Stimulated activated memory B cell treated with anti-CD40 and anti-IgM and Interleukin-4, amounts not matched to agents 10 μg/mL and 1 μg/mL and 100 μg/mL, for 72 hours (primary cell): ENCODE measurements around the gene CDC20B.
A peak's percentile ranks its signal among the peaks of the same experiment; 100 is the strongest.

Source experiments
- ATAC-seq: fragments of 150-1000 bp; cut with Tn5 transposase; 2 replicates; pipeline ENCODE4 v1.10.0; 2021
- H3K27ac Mint-ChIP-seq: one replicate; pipeline ENCODE4 v1.8.0; 2022; ENCODE audit warnings: mild to moderate bottlenecking, mixed read lengths
- H3K27me3 Mint-ChIP-seq: one replicate; pipeline ENCODE4 v1.8.0; 2022; ENCODE audit warnings: mixed read lengths
- H3K36me3 Mint-ChIP-seq: one replicate; pipeline ENCODE4 v1.8.0; 2022; ENCODE audit warnings: mixed read lengths
- H3K4me1 Mint-ChIP-seq: one replicate; pipeline ENCODE4 v1.8.0; 2022; ENCODE audit warnings: mixed read lengths
- H3K4me3 Mint-ChIP-seq: one replicate; pipeline ENCODE4 v1.8.0; 2022; ENCODE audit warnings: mild to moderate bottlenecking, moderate library complexity, mixed read lengths
- H3K9me3 Mint-ChIP-seq: one replicate; pipeline ENCODE4 v1.8.0; 2022; ENCODE audit warnings: mixed read lengths

CDC20B gene

GRCh38 chr5:55175781-55176175, 2.8 kb upstream of the CDC20B start:
- no peak for ATAC-seq
- no peaks in the 10 kb centered on the region for H3K36me3 Mint-ChIP-seq
- peaks cover 36% of the 10 kb centered on the region for H3K4me1 Mint-ChIP-seq
- H3K4me3 Mint-ChIP-seq = peak overlapping the region; percentile 52
- H3K27ac Mint-ChIP-seq = no peak overlapping the region
- H3K27me3 Mint-ChIP-seq = peaks cover 62% of the 10 kb centered on the region
- H3K9me3 Mint-ChIP-seq = peaks cover 9% of the 10 kb centered on the region

GRCh38 chr5:55173687-55174230, 782 bp upstream of the CDC20B start:
- peak; percentile 4 for ATAC-seq

GRCh38 chr5:55172051-55172899, 702 bp downstream of the CDC20B start:
- Mint-ChIP-seq H3K27ac (no peak overlapping the region), H3K4me1 (peaks cover 36% of the 10 kb centered on the region), H3K27me3 (peaks cover 52% of the 10 kb centered on the region), H3K4me3 (peak overlapping the region; percentile 73), H3K9me3 (no peaks in the 10 kb centered on the region), H3K36me3 (no peaks in the 10 kb centered on the region)
- peak; percentile 75 for ATAC-seq

More at GRCh38 chr5:55173687-55174230, 782 bp upstream of the CDC20B start:
- H3K36me3 Mint-ChIP-seq = no peaks in the 10 kb centered on the region
- peaks cover 9% of the 10 kb centered on the region for H3K9me3 Mint-ChIP-seq
- no peak overlapping the region for H3K27ac Mint-ChIP-seq
- H3K27me3 Mint-ChIP-seq = peaks cover 53% of the 10 kb centered on the region
- peaks cover 36% of the 10 kb centered on the region for H3K4me1 Mint-ChIP-seq
- H3K4me3 Mint-ChIP-seq = peak overlapping the region; percentile 75

DNA sequence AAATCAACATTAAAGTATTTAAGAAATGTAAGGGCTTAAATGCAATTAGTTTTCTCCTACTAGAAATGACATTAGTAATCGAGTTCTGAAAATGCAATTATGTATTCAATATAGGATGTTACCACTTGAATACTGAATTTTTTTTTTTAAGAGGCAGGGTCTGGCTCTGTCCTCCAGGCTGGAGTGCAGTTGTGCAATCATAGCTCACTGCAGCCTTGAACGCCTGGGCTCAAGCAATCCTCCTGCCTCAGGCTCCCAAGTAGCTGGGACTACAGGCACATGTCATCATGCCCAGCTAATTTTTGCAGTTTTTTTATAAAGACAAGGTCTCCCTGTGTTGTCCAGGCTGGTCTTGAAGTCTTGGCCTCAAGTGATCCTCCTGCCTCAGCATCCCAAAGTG, 1.5 kb downstream of the CDC20B start:
- no peak overlapping the region for H3K4me3 Mint-ChIP-seq
- peaks cover 29% of the 10 kb centered on the region for H3K4me1 Mint-ChIP-seq
- no peak for ATAC-seq
- H3K27me3 Mint-ChIP-seq = peaks cover 51% of the 10 kb centered on the region
- H3K36me3 Mint-ChIP-seq = no peaks in the 10 kb centered on the region
- no peaks in the 10 kb centered on the region for H3K9me3 Mint-ChIP-seq
- no peak overlapping the region for H3K27ac Mint-ChIP-seq

DNA sequence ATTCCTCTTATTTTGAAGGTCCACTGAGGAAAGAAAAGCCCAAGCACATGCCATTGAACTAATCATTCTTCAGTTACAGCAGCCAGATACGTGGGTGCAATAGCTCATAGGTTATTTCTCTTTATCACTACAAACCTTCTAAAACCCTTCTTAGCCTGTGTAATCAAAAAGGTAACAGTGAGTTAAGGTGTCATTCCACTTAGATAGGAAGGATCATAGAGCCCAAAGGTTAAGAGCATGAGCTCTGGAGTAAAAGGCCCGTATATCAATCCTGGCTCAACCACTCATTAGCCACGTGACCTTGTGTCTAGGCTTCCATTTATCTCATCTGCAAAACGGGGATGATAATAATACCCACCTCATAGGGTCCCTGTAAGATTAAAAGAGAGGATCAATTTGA, 10.3 kb downstream of the CDC20B start:
- Mint-ChIP-seq H3K27ac (no peak overlapping the region), H3K27me3 (peaks cover 45% of the 10 kb centered on the region), H3K9me3 (no peaks in the 10 kb centered on the region), H3K4me1 (peaks cover 8% of the 10 kb centered on the region), H3K4me3 (no peak overlapping the region), H3K36me3 (no peaks in the 10 kb centered on the region)
- no peak for ATAC-seq

GRCh38 chr5:55160493-55161209, 12.3 kb downstream of the CDC20B start:
- Mint-ChIP-seq H3K27ac (no peak overlapping the region), H3K4me3 (no peak overlapping the region), H3K9me3 (peaks cover 3% of the 10 kb centered on the region), H3K27me3 (peaks cover 35% of the 10 kb centered on the region), H3K36me3 (no peaks in the 10 kb centered on the region), H3K4me1 (peaks cover 8% of the 10 kb centered on the region)
- ATAC-seq = no peak

GRCh38 chr5:55159763-55160492, 13.0 kb downstream of the CDC20B start, which contains the start of gene GPX8:
Gene GPX8, plus strand, starts transcription at chr5:55160171. Its CDS starts 22 bp downstream, at chr5:55160193.
- H3K27me3 Mint-ChIP-seq = peaks cover 34% of the 10 kb centered on the region

GRCh38 chr5:55154873-55155272, 18.1 kb downstream of the CDC20B start:
- Mint-ChIP-seq H3K9me3 (peaks cover 5% of the 10 kb centered on the region), H3K36me3 (no peaks in the 10 kb centered on the region), H3K27me3 (peaks cover 55% of the 10 kb centered on the region), H3K27ac (no peak overlapping the region), H3K4me1 (peaks cover 4% of the 10 kb centered on the region), H3K4me3 (no peak overlapping the region)
- no peak for ATAC-seq

More at GRCh38 chr5:55159763-55160492, 13.0 kb downstream of the CDC20B start, which contains the start of gene GPX8:
- no peak for ATAC-seq
- Mint-ChIP-seq H3K9me3 (peaks cover 5% of the 10 kb centered on the region), H3K36me3 (no peaks in the 10 kb centered on the region), H3K4me1 (peaks cover 8% of the 10 kb centered on the region), H3K27ac (no peak within 1 kb of the TSS), H3K4me3 (no peak within 1 kb of the TSS)

DNA sequence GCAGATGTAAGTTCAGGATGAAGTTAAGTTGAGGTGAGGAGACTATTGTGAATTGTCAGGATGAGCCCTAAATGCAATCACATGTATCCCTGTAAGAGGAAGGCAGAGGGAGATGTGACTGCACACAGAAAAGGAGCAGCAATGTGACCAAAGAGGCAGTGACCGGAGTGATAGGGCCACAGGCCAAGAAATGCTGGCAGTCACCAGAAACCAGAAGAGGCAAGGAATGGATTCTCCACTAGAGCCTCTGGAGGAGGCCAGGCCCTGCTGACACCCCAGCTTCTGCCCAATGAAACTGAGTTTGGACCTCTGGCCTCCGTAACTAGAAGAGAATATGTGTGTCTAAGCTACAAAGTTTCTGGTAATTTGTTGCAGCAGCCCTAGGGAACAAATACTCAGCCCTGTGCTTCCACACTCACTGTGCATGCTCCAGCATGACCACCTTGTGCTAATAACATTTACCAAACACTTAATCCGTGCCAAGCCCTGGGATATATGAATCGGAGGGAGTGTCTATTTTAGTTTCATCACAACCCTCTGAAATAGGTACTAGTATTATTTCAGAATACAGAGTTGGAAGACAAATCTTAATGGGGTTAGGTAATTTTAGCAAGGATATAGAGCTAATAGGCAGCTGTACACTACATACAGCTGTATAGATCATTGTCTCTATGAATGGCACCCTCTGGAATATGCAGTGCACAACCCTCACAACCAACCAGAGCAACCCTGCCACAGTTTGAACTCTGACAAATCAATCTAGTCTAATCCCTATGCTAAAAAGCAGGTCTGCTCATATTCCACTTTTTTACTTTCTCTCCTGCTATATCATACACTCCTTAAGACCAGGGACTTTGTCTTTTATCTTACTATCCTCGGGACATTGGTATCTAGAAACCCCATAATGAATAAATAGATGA, 20.8 kb downstream of the CDC20B start:
- Mint-ChIP-seq H3K27me3 (peaks cover 36% of the 10 kb centered on the region), H3K4me3 (no peak overlapping the region), H3K4me1 (no peaks in the 10 kb centered on the region), H3K36me3 (no peaks in the 10 kb centered on the region), H3K9me3 (peaks cover 5% of the 10 kb centered on the region), H3K27ac (no peak overlapping the region)
- no peak for ATAC-seq

DNA sequence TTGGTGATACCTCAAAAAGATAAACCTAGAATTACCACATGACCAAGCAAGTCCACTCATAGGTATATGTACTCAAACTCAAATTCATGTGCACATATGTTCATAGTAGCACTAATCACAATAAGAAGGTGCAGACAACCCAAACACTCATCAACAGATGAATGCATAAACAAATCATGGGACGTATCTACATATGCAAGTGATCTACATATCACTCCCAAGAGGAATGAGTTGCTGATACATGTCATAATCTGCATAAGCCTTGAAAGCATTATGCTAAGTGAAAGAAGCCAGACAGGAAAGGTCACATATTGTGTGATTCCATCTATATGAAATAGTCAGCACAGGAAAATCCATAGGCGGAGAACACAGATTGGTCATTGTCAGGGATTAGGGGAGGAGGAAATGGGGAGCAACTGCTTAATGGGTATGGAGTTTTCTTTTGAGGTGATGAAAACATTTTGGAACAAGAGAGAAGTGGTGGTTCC, 23.6 kb downstream of the CDC20B start:
- Mint-ChIP-seq H3K36me3 (no peaks in the 10 kb centered on the region), H3K27ac (no peak overlapping the region), H3K27me3 (peaks cover 33% of the 10 kb centered on the region), H3K4me3 (no peak overlapping the region), H3K4me1 (no peaks in the 10 kb centered on the region), H3K9me3 (no peaks in the 10 kb centered on the region)
- ATAC-seq = no peak

DNA sequence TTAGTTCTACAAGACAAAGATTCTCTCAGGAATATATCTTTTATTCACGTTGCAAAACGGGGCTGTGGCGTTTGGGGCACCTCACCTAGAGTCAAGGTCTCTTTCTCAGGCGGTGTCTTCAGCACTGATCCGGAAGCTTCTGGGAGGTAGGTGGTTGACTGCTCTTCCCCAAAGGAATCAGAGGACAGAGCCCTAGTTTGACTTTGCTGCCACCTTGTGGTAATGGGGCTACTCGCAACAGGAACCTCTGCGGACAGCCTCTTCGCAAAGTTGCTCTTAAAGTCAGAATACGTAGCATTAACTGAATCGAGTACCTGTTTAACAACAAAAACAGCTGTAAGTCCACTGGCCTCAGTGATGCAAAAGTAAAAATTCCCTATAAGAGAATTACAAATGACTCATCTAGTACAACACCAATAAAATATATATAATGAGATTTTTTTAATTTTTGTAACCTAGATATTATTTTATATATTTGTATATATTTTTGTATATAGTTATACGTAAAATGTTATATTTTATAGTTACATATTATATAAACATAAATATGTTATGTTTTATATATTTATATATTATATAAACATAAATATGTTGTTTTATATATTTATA, 26.3 kb downstream of the CDC20B start:
- Mint-ChIP-seq H3K9me3 (no peaks in the 10 kb centered on the region), H3K4me1 (no peaks in the 10 kb centered on the region), H3K4me3 (no peak overlapping the region), H3K36me3 (no peaks in the 10 kb centered on the region), H3K27ac (no peak overlapping the region), H3K27me3 (peaks cover 15% of the 10 kb centered on the region)
- ATAC-seq = peak; percentile 69

GRCh38 chr5:55146080-55146479, 26.9 kb downstream of the CDC20B start:
- H3K4me3 Mint-ChIP-seq = no peak overlapping the region
- H3K4me1 Mint-ChIP-seq = no peaks in the 10 kb centered on the region
- H3K36me3 Mint-ChIP-seq = no peaks in the 10 kb centered on the region
- no peak for ATAC-seq
- H3K9me3 Mint-ChIP-seq = no peaks in the 10 kb centered on the region
- H3K27me3 Mint-ChIP-seq = peaks cover 15% of the 10 kb centered on the region
- H3K27ac Mint-ChIP-seq = no peak overlapping the region

- no peaks in the 10 kb centered on the region for H3K36me3 Mint-ChIP-seq
- ATAC-seq = no peak
- no peak overlapping the region for H3K27ac Mint-ChIP-seq
- no peaks in the 10 kb centered on the region for H3K4me1 Mint-ChIP-seq
- no peak overlapping the region for H3K4me3 Mint-ChIP-seq
- H3K9me3 Mint-ChIP-seq = no peaks in the 10 kb centered on the region
- peaks cover 19% of the 10 kb centered on the region for H3K27me3 Mint-ChIP-seq
Observed at GRCh38 chr5:55143624-55144023, 29.4 kb downstream of the CDC20B start.
